Measurements from ENCODE around the gene PLD1.

- TF ChIP-seq CTCF (IDR thresholded peaks at IDR 0.05) (no peak), POLR2A (IDR thresholded peaks at IDR 0.05) (no peak)
Measured at GRCh38 chr3:171620825-171621434, 189.4 kb downstream of the PLD1 start.
